HepG2 (cell line): ENCODE data around the gene LCLAT1. TPM values are rescaled to one million over a fixed set of nuclear protein-coding genes. Genes with fewer than 3 reads are reported as not detected.

Experiments used
- ATAC-seq: fragments of 200-7000 bp; cut with Tn5 transposase; 3 replicates; pipeline ENCODE4 v1.9.1; 2020; ENCODE audit warnings: mild to moderate bottlenecking, moderate library complexity
- BruUV-seq: library from RNA; stranded (reverse); fragments of 400-500 nt; replicated peaks from 2 replicates; lab custom pipeline; 2021; lab: Mats Ljungman, UMichigan
- CTCF ChIA-PET: fragments of 300-600 bp; formaldehyde crosslinking; extraction: SDS; loops from one replicate; lab custom pipeline; 2021; ENCODE audit warnings: low total read pairs, inconsistent platforms, low intra/inter-chr PET ratio; lab: Yijun Ruan, JAX
- POLR2A ChIA-PET: fragments of 350-600 bp; sonication (Branson Sonifier 250); formaldehyde crosslinking; loops from one replicate; lab custom pipeline; 2020; ENCODE audit warnings: antibody characterized with exemption, inconsistent platforms; lab: Yijun Ruan, JAX
- DNase-seq: peaks from one replicate; pipeline ENCODE4 v3.0.0-alpha.2; 2015; ENCODE audit warnings: low spot score
- FAIRE-seq: peaks from 3 replicates; lab custom pipeline; 2011; peaks lifted over from hg19 to GRCh38; lab: Jason Lieb, UNC
- H2AFZ ChIP-seq: one replicate; pipeline ENCODE4 v1.6.1; 2011; ENCODE audit warnings: low read length, inconsistent platforms
- H3K27ac ChIP-seq: fragments of 300-600 bp; 3 replicates; pipeline ENCODE4 v1.8.0; 2011; ENCODE audit warnings: mixed run types, mild to moderate bottlenecking, mixed read lengths, low read length, inconsistent platforms; ENCODE audit not compliant: insufficient read depth; ENCODE audit errors: extremely low read length
- H3K27me3 ChIP-seq, 2 experiments: fragments of 200-600 bp in 1 of 2; 2 replicates in 1 of 2; 3 replicates in 1 of 2; pipeline versions ENCODE4 v1.6.0 to v1.8.0; 2011; ENCODE audit warnings: low read length in 2 of 2, mild to moderate bottlenecking in 2 of 2, moderate library complexity in 2 of 2, inconsistent platforms in 1 of 2; ENCODE audit not compliant: insufficient read depth in 2 of 2, control insufficient read depth in 1 of 2
- H3K36me3 ChIP-seq, 2 experiments: fragments of 200-600 bp in 1 of 2; replicated peaks in 1 of 2; 2 replicates in 1 of 2; 3 replicates in 1 of 2; pipeline versions ENCODE4 v1.5.1 to v1.8.0; 2011; ENCODE audit warnings: low read length in 2 of 2, inconsistent platforms in 1 of 2; ENCODE audit not compliant: insufficient read depth in 2 of 2, control insufficient read depth in 1 of 2
- H3K4me1 ChIP-seq: 2 replicates; pipeline ENCODE4 v1.5.1; 2012; ENCODE audit warnings: low read length, inconsistent platforms; ENCODE audit not compliant: insufficient read depth
- H3K4me2 ChIP-seq: 2 replicates; pipeline ENCODE4 v1.6.0; 2011; ENCODE audit warnings: low read depth, low read length, inconsistent platforms
- H3K4me3 ChIP-seq, 3 experiments: fragments of 200-600 bp in 1 of 3; sonication (generic), shearing (Covaris generic) in 1 of 3; replicated peaks in 1 of 3; 2 replicates each; pipeline ENCODE4 v1.5.1; 2011 to 2016; ENCODE audit warnings: low read length in 3 of 3, inconsistent platforms in 2 of 3, low read depth in 2 of 3, mild to moderate bottlenecking in 2 of 3, control low read depth in 1 of 3, mixed read lengths in 1 of 3; ENCODE audit not compliant: insufficient read depth in 1 of 3
- H3K79me2 ChIP-seq: one replicate; pipeline ENCODE4 v1.6.1; 2011; ENCODE audit warnings: low read length, inconsistent platforms; ENCODE audit not compliant: insufficient read depth
- H3K9ac ChIP-seq: 2 replicates; pipeline ENCODE4 v1.6.0; 2011; ENCODE audit warnings: mild to moderate bottlenecking, low read depth, low read length, inconsistent platforms; ENCODE audit not compliant: insufficient read depth
- H3K9me3 ChIP-seq: 2 replicates; pipeline ENCODE4 v1.5.1; 2012; ENCODE audit warnings: mild to moderate bottlenecking, low read length
- H4K20me1 ChIP-seq: 2 replicates; pipeline ENCODE4 v1.6.0; 2011; ENCODE audit warnings: inconsistent platforms, mild to moderate bottlenecking, low read length, moderate library complexity; ENCODE audit not compliant: insufficient read depth
- ARID4A ChIP-seq: sonication (generic); formaldehyde crosslinking; IDR thresholded peaks from 2 replicates; pipeline ENCODE4 v1.5.0; 2020; ENCODE audit warnings: mild to moderate bottlenecking, missing genetic modification reagents, borderline replicate concordance
- NFRKB ChIP-seq: fragments of 450-650 bp; IDR thresholded peaks from 2 replicates; pipeline ENCODE4 v1.6.1; 2017
- NPAS2 ChIP-seq: sonication (generic); formaldehyde crosslinking; IDR thresholded peaks from 2 replicates; pipeline ENCODE4 v1.8.0; 2022; ENCODE audit warnings: mild to moderate bottlenecking, missing genetic modification reagents, borderline replicate concordance
- ONECUT2 ChIP-seq: sonication (generic); formaldehyde crosslinking; IDR thresholded peaks from 2 replicates; pipeline ENCODE4 v1.4.0; 2020; ENCODE audit warnings: missing genetic modification reagents
- ZNF12 ChIP-seq: sonication (generic); formaldehyde crosslinking; IDR thresholded peaks from 2 replicates; pipeline ENCODE4 v1.5.0; 2020; ENCODE audit warnings: missing genetic modification reagents
- ZNF766 ChIP-seq: sonication (generic); formaldehyde crosslinking; IDR thresholded peaks from 2 replicates; pipeline ENCODE4 v1.5.0; 2020; ENCODE audit warnings: missing genetic modification reagents, borderline replicate concordance
- ZNF891 ChIP-seq: sonication (generic); formaldehyde crosslinking; IDR thresholded peaks from 2 replicates; pipeline ENCODE4 v1.5.0; 2020; ENCODE audit warnings: mild to moderate bottlenecking, missing genetic modification reagents
- WGBS: methylation state at CpG from one replicate; pipeline ENCODE4 v1.1.6; 2017; ENCODE audit warnings: low lambda C conversion rate; 5-methylcytosine and 5-hydroxymethylcytosine counted together
- in situ Hi-C: cut with HindIII; loops from 2 replicates; pipeline ENCODE4 v1.10.0; 2017; ENCODE audit warnings: low pct_unique_long_range_greater_than_20kb; ENCODE audit not compliant: extremely low pct_ligation_motif_present
- intact Hi-C: fragments of 100-400 bp; cut with micrococcal nuclease; formaldehyde crosslinking; loops from one replicate; pipeline ENCODE4 v1.10.0; 2022; ENCODE audit not compliant: unreplicated experiment
- polyA plus RNA-seq, 8 experiments: library from polyadenylated mRNA; depleted of rRNA in 3 of 8; stranded (reverse) in 7 of 8; unstranded in 1 of 8; fragments of >200 nt; fragmentation: Illumina TruSeq in 4 of 8; extraction: Trizol in 4 of 8; gene quantifications; 2 replicates each; pipeline versions ENCODE4 v1.2.1 to v1.2.3, GENCODE V29; 2011 to 2016; ENCODE audit warnings: low read depth in 4 of 8, missing spikeins in 1 of 8, mixed read lengths in 1 of 8; ENCODE audit not compliant: insufficient read depth in 1 of 8
- total RNA-seq, 5 experiments: library from RNA; depleted of rRNA; stranded (reverse); fragments of >200 nt; fragmentation: Illumina TruSeq; extraction: Trizol; gene quantifications; 2 replicates each; pipeline ENCODE4 v1.2.3, GENCODE V29; 2016; ENCODE audit warnings: low read depth in 1 of 5

The LCLAT1 gene
- total and polyA plus RNA-seq, 2 of the 13 experiments (the other 11 are each of a cell fraction or from before 2014, with no cell fraction given) = 18.0 to 28.0 TPM

GRCh38 chr2:30654404-30654803, 207.4 kb downstream of the LCLAT1 start (continued):
- TF ChIP-seq ARID4A (no peak), ZNF766 (CRISPR knock-in tag) (no peak)

GRCh38 chr2:30655211-30655610, 208.2 kb downstream of the LCLAT1 start:
- H2AFZ ChIP-seq = no peak overlapping the region
- peaks cover 0 to 10% of the 10 kb centered on the region in 2 experiments; a peak in 3 of 5 replicates for H3K27me3 ChIP-seq
- H3K27ac ChIP-seq = no peak overlapping the region
- intact Hi-C loops = no loop called here
- TF ChIP-seq NFRKB (no peak), ONECUT2 (CRISPR knock-in tag) (no peak), ZNF12 (CRISPR knock-in tag) (no peak), NPAS2 (CRISPR knock-in tag) (no peak), ZNF891 (CRISPR knock-in tag) (no peak)
- TF ChIP-seq, all 625 proteins: peak for 0
- ATAC-seq (no peak), DNase-seq (no peak), FAIRE-seq (no peak)
- Histone ChIP-seq H3K4me2 (no peak overlapping the region), H3K9ac (no peak overlapping the region), H3K4me1 (no peaks in the 10 kb centered on the region), H3K79me2 (no peaks in the 10 kb centered on the region), H3K36me3 (no peaks in the 10 kb centered on the region), H3K9me3 (no peaks in the 10 kb centered on the region), H3K4me3 (no peak overlapping the region), H4K20me1 (no peaks in the 10 kb centered on the region)
- in situ Hi-C loops = no loop called here
- CTCF ChIA-PET = no interaction called here
- BruUV-seq = no TSS peak
- POLR2A ChIA-PET = no interaction called here
- whole genome bisulfite sequencing = 18% methylated on average over 6 of the region's 6 CpGs
